GM18502 (cell line): ENCODE measurements around the gene SEMA4A.

Experiments used
- ATAC-seq: cut with Tn5 transposase; IDR thresholded peaks from one replicate; pipeline ENCODE4 v1.9.1; 2021; ENCODE audit warnings: mild to moderate bottlenecking; ENCODE audit not compliant: unreplicated experiment, poor library complexity

The SEMA4A gene

GRCh38 chr1:156134716-156135435, 18.5 kb upstream of the SEMA4A start:
- ATAC-seq: no peak

DNA sequence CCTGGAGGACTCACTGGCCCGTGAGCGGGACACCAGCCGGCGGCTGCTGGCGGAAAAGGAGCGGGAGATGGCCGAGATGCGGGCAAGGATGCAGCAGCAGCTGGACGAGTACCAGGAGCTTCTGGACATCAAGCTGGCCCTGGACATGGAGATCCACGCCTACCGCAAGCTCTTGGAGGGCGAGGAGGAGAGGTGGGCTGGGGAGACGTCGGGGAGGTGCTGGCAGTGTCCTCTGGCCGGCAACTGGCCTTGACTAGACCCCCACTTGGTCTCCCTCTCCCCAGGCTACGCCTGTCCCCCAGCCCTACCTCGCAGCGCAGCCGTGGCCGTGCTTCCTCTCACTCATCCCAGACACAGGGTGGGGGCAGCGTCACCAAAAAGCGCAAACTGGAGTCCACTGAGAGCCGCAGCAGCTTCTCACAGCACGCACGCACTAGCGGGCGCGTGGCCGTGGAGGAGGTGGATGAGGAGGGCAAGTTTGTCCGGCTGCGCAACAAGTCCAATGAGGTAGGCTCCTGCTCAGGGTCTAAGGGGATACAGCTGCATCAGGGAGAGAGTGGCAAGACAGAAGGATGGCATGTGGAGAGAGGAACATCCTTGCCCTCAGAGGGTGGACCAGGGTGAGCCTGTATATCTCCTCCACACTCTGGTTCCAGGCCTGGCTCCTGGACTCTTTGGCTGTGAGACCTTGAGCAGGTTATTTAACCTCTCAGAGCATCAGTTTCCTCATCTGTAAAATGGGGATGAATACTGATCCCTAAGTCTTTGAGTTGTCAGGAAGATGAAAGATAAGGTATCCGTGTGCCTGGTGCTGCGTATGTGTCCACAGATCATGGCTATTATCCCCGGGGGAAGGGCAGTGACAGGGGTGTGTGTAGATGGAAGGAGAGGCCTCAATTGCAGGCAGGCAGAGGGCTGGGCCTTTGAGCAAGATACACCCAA, 17.2 kb upstream of the SEMA4A start:
- ATAC-seq: no peak

DNA sequence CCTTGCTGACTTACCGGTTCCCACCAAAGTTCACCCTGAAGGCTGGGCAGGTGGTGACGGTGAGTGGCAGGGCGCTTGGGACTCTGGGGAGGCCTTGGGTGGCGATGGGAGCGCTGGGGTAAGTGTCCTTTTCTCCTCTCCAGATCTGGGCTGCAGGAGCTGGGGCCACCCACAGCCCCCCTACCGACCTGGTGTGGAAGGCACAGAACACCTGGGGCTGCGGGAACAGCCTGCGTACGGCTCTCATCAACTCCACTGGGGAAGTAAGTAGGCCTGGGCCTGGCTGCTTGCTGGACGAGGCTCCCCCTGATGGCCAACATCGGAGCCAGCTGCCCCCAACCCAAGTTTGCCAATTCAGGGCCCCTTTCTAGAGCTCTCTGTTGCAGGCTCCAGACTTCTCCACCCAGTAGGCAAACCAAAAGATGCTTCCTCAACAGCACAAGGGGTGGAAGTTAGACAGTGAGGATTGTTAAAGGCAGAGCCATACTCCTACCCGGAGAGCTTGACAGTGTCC, 16.4 kb upstream of the SEMA4A start:
- no peak for ATAC-seq

GRCh38 chr1:156138458-156138867, 14.9 kb upstream of the SEMA4A start:
- no peak for ATAC-seq

- no peak for ATAC-seq
These were observed 12.3 kb upstream of the SEMA4A start for GRCh38 chr1:156140879-156141707.

DNA sequence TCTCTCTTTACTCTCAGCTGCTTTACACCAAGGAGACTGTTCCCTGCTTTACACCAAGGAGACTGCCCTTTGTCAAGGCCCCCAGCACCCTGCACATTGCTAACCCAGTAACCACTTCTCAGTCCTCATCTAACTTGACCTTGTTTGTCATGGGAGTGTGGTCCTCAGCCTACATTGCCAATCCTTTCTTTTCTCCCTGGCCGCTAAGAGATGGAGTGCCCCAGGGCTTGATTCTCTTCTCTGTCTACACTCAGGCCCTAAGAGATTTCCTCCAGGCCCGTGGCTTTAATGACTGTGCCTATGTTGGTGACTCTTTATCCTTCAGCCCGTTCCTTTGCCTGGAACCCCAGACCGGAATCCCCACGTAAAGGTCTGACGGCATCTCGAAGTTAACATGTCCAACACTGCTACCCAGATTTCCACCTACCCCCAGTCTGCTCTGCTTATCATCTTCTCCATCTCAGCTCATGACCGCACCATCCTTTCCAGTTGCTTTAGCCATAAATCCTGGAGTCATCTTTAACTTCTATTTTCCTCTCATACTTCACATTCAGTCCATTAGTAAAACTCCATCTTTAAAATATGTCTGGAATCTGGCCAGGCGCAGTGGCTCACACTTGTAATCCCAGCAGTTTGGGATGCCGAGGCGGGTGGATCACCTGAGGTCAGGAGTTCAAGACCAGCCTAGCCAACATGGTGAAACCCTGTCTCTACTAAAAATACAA, 9.5 kb upstream of the SEMA4A start:
- ATAC-seq: no peak

DNA sequence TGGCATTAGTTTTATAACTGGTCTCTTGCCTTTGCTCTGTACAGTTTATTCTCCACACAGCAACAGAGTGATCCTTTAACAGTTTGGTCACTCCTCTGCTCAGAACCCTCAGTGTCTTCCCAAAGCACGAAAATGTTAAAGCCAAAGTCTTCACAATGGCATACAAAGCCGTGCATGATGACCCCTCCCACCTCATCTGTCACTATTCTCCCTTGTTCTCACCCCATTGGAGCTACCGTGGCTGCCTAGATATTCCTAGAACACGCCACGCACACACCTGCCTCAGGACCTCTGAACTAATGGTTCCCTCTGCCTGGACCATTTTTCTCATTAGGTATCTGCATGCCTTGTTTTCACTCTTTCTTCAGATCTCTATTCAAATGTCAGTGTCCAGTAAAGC, 8.6 kb upstream of the SEMA4A start:
- no peak for ATAC-seq

DNA sequence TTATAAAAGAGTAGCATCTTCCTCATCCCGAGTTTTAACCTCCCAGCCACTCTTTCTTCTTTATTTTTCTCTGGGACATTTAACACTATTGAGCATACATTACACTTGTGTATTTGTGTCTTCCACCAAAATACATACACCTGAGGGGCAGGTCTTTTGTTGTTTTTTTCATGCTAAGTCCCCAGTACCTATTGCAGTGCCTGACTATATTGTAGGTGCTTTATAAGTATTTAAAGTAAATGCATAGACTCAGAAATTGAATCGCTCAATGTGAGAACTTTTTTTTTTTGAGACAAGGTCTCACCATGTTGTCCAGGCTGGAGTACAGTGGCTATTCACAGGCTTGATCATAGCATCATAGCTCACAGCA, 7.8 kb upstream of the SEMA4A start:
- ATAC-seq: no peak

DNA sequence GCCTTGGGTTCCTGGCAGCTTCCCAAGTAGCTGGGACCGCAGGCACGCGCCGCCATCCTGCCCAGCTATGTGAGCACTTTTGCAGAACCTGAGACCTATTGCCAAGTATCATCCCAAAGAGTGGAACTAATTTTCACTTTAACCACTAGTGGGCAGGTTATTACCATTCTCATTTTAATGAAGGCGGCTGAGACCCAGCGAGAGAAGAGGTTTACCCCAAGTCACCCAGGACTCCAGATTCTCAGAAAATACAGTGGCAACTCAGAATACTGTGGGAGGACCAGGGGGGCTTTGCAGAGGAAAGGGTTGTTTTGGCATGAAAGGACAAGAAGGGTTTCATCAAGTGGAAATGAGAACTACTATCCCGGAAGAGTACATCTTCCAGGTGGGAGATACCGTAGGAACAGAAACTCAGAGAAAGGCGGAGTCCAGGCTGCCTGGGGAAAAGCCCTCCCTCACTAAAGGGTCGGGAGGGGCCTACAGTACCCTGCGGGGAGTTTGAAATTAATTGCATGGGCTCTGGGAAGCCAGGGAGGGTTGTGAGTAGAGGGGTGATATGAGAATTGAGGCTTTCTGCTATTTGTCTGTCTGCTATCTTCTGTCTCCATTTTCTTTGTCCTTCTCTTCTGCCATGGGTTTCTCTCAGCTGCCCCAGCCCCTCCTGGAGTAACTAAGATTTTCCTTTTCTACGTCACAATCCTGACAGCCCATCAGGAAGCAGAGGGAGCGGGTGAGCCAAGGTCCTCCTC, 7.2 kb upstream of the SEMA4A start:
- ATAC-seq: no peak

DNA sequence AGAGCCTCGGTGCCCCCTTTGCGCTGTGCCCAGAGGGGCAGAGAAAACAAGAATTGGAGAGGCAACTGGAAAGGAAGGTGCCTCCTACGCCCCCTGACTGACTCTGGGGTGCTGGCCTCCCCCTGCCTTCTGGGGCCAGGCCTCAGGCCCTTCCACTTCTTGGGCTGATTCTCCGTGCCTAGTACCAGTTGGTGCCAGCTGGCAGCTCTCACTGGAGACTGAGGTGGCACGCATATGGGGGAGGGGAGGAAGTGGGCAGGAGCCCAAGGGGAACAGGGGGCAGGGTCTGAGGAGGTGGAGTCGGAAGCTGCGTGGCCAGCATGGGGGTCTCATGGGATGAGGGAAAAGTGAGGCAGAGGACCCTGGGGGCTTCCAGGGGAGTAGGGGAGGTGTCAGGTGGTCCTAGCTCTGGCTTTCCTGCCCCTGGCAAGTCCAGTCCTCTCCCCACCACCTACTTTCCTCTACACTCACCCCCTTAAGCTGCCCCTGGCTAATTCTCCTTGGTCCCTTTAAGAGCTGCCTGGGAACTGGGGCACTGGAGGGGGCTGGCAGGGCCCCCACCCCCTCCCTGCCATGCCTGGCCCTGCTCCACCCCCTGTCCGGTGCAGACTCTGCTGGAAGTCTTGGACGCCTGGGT, 6.5 kb upstream of the SEMA4A start:
- no peak for ATAC-seq

DNA sequence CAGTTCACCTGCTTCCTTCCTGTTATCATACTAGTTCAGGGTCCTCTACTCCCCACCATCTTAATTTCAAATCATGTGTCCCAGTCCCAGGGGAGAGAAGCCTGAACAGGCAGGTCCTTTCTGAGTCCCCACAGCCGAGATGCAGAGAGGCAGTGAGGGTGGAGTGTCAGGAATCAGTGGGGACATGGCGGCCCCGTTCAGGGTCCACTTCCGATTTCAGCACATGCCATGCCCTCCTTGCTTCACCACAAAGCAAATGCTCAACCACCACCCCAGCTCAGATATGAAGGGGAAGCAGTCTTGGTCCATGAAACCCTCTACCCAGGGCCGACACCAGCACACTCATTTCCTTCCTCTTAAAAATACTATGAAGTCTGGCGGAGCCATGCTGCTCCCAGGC, 5.2 kb upstream of the SEMA4A start:
- no peak for ATAC-seq

DNA sequence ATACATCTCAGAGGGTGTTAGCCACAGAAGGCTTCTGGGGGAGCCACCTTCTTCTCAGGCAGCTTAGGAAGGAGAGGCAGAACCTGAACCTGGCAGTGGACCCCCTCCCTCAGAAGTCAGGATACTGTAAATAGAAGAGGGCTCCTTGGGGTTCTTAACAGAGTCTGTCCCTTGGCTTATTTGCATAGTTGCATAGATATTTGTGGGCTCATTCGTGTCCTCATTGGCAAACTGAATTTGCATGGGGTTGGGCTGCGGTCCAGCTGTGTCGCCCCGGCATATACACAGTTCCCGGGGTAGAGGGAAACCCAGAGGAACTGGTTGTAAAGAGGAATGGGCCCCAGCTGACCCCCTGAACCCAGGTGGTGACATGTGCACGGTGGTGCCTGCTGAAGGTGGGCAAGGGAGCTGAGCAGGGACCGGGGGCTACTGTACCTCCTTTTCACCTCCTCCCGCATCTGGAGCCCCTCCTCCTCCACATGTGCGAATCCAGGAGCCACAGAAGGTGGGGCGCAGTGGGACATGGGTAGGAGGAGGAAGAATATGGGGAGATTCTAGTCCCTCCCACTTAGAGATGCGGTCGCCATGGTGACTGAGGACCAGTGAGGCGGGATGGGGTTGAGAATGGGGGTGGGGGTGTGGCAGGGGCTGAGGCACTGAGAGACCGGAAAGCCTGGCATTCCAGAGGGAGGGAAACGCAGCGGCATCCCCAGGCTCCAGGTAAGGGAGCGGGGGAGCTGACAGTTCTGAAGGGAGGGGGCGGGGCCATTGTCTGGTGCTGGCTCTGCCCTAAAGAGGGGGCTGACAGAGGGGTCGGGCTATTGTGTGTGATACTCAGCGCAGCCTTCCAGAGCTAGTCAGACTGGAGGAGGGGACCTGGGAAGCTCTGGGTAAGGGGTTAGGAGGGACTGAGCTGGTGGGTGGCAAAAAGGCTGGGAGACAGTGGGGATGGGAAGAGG, 3.7 kb upstream of the SEMA4A start:
- ATAC-seq: peak; percentile 45

DNA sequence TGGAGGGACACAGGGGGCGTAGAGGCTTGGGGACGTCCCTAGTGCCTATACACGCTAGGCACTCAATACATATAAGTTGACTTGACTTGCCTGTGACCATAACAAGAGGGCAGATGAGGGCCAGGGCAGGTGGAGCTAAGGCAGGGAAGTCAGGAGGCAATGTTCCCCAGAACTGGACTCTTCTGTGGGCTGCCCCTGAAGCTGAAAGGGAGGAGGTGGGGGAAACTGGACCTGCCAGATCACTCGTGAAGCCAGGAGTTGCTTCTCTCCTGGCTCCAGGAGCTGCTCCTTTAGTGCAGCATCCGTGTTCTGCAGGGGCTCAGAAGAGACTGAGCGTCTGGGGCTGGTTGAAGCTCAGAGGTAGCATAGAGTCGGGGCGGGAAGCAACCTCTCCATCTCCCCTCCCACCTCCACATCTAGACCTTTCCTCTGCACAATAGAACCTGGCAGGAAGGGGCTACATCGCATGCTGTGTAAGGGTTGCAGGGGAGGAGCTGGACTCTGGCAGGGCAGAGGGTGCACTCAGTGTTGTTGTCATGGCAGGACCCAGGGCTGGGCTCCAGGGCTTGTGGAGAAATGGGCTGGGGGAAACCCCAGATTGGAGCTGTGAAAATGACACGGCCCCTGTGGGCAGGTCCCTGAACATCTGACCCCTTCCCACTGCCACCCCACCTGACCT, 2.9 kb upstream of the SEMA4A start:
- ATAC-seq: no peak

DNA sequence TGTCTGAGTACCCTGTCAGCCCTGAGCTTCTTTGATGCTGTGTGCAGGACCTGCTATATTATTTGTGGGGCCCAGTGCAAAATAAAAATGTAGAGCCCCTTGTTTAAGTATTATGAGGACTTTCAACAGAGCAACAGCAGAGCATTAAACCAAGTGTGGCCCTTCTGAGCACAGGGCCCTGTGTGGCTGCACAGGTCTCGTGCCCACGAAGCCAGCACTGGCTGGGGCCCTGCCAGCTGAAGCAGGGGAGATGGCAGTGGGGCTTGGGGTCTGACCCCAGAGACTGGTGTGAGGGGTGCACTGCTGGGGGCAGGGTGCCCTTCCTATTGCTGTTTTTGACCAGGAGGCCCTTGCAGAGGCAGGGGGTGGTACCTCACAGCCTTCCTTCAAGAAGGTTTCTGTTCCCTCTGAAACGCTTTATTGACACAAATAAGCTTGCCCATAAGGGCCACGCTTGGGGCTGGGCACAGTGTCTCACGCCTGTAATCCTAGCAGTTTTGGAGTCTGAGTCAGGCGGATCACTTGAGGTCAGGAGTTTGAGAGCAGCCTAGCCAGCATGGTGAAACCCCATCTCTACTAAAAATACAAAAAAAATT, 2.2 kb upstream of the SEMA4A start:
- ATAC-seq: no peak

- no peak for ATAC-seq
These were observed 757 bp upstream of the SEMA4A start for GRCh38 chr1:156152628-156153027.

- ATAC-seq: peak; percentile 57
These were observed 948 bp downstream of the SEMA4A start for GRCh38 chr1:156154317-156154749.
